NCI-H2227 (cell line): ENCODE results near the gene DVL1.
A peak's percentile ranks its signal among the peaks of the same experiment; 100 is the strongest.

ENCODE experiments used
- DNase-seq: peaks from one replicate; lab custom pipeline; 2025; ENCODE audit not compliant: unreplicated experiment; lab: John Stamatoyannopoulos, UW

The DVL1 gene

DNA sequence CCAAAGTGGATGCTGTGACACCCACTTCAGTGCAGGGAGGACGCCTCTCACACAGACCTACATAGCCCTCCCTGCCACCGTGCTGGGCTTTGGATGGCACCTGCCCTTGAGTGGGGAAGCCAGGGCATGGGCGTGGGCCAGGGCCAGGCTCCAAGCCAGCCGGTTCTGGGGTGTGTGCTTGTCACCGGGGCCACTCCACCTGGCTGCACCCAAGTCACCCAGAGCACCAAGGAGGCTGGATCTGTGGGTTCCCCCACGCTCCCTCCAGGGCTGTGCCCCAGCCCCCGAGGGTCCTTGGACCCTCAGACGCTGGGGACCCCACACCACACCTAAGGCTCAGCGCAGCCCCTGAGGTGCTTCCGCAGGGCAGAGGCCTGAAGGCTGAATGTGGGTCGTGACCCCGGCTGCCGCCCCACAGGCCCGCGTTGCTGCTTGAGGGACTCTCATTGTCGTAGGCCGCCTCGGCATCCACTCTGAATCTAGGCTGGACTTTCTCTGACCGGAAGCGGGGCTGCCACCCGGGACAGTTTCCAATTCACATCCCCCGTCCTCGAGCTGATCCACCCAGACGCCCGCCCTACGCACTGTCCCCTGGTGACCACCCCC, 7.7 kb upstream of the DVL1 start:
- DNase-seq, result no peak

DNA sequence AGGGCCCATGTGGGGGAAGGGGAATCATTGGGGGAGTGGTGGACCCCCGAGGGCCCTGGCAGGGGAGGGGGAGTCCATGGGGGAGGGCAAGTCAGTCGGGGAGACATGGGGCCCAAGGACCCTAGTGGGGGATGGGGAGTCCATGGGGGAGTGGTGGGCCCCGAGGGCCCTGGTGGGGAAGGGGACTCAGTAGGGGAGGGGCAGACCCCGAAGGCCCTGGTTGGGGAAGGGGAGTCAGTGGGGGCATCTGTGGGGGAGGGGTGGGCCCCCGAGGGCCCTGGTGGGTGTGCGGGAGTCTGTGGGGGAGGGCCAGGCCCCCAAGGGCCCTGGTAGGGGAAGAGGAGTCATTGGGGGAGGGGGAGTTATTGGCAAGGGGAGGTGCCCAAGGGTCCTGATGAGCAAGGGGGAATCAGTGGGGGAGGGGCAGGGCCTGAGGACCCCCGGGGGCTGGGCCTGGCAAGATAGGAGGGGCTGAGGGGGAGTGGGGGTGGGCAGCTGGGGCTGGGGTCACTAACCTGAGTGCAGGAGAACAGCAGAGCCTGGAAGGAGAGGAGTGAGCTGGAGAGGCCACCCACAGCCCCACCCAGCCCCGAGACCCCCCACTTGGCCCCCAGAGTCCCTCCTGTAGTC, 7.1 kb upstream of the DVL1 start:
- DNase-seq, result no peak

GRCh38 chr1:1355416-1355815, 6.2 kb upstream of the DVL1 start:
- peak; percentile 67 for DNase-seq

DNA sequence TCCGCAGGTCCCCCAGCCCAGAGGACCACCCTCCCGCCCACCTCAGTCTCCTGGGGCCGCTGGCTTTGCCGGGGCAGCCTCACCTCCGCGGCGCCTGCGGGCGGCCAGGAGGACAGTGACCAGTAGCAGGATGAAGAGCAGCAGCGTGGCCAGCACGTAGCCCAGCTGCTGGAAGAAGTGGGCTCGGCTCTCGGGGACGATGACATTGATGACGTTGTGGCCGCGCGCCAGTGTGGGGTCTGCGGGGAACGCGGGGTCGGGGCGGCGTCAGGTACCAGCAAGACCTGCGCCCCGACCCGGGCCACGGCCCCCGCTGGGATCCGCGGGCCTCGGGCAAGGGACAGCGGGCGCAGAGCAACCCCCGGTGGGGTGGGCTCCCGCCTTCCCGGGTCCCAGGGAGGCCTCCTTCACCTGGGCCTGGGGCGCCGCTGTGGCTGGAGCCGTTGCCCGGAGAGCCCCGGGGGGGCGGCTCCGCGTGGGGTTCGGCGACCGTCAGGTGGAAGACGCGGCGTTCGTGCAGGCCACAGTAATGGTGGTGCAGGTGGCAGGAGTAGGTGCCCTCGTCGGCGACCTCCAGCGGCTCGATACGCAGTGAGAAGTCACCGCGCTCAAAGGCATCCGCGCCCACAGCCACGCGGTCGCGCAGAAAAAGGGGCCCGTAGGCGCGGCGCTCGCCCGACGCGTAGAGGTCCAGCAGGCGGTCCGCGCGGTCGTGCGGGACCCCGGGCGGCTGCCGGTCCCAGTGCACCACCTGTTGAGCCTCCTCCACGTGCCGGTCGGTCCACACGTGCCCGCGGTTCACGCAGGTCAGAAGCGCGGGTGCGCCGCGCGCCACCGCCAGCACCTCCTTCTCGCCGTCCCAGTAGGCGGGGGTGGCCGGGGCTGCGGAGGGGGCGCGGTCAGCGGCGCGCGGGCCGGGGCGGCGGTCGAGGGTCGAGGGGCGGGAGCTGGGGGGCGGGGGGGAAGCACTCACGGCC, 5.3 kb upstream of the DVL1 start:
- no peak for DNase-seq

GRCh38 chr1:1353389-1354151, 4.4 kb upstream of the DVL1 start:
- DNase-seq, result no peak

GRCh38 chr1:1352786-1353388, 3.7 kb upstream of the DVL1 start:
- no peak for DNase-seq

GRCh38 chr1:1351511-1352427, 2.6 kb upstream of the DVL1 start:
- DNase-seq, result no peak

GRCh38 chr1:1348420-1349255, 580 bp downstream of the DVL1 start:
- peak; percentile 59 for DNase-seq

GRCh38 chr1:1347663-1348419, 1.4 kb downstream of the DVL1 start:
- DNase-seq, result no peak

DNA sequence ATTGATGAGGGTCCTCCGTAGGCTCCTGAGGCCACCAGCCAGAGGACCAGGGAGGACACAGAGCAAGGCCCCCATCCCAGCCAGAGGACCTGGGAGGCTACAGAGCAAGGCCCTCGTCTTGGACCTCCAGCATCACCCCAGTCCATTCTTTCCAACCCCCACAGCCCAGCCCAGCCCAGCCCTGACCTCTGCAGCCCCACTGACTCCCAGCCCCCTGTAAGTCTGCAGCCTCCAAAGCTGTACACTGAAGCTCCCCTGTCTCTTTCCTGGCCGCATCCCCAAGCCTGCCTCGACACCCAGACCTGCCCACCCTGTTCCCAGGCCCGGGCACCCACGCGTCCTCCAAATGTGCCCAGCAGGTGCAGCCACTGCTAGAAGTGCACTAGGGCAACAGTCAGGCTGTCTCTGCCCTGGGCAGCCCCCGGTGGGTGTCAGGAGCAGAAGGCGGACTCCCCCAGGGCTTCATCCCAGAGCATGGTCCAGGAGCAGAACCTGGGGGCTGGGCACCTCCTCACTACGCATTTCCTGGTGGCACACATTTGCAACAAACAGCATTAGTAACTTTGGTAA, 2.1 kb downstream of the DVL1 start:
- no peak for DNase-seq

- DNase-seq, result no peak
These were observed 2.7 kb downstream of the DVL1 start for GRCh38 chr1:1346501-1346890.

GRCh38 chr1:1345860-1346500, 3.2 kb downstream of the DVL1 start:
- no peak for DNase-seq

DNA sequence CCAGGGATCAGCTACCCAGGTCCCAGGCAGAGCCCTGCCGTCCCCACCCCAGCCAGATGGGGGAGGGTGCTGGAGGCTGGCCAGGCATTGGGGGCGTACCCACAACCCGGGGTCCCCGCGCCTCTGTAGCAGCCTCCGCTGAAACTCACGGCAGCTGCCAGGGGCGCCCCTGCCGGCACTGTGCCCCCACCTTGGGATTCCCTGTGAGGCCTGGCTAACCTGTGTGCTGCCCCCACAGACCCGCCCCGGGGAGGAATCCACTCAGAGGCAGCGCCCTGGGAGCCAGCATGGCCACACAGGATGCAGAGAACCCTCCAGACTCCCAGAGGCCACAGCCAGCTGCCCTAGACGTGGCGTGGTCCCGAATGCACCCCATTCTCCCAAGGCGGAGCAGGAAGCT, 3.8 kb downstream of the DVL1 start:
- DNase-seq, result no peak

- DNase-seq, result no peak
These were observed 4.4 kb downstream of the DVL1 start for GRCh38 chr1:1344655-1345361.

- DNase-seq, result no peak
These were observed 5.3 kb downstream of the DVL1 start for GRCh38 chr1:1343811-1344421.

- no peak for DNase-seq
These were observed 6.6 kb downstream of the DVL1 start for GRCh38 chr1:1342584-1343115.
